Astrocyte (in vitro differentiated cells and primary cell): ENCODE data around the gene NLRP9. TPM values are rescaled to one million over a fixed set of nuclear protein-coding genes. Genes with fewer than 3 reads are reported as not detected.
A peak's percentile ranks its signal among the peaks of the same experiment; 100 is the strongest.

Source experiments
- DNase-seq: peaks from one replicate; pipeline ENCODE4 v3.0.0-alpha.2; 2010; ENCODE audit warnings: low read depth
- FAIRE-seq: peaks from 2 replicates; lab custom pipeline; 2011; peaks lifted over from hg19 to GRCh38; lab: Jason Lieb, UNC
- H2AFZ ChIP-seq: 2 replicates; pipeline ENCODE4 v1.6.0; 2012; ENCODE audit warnings: low read depth, low read length, inconsistent platforms
- H3K27ac ChIP-seq: 2 replicates; pipeline ENCODE4 v1.5.1; 2011; ENCODE audit warnings: low read depth, low read length, inconsistent platforms
- H3K27me3 ChIP-seq: 2 replicates; pipeline ENCODE4 v1.6.0; 2011; ENCODE audit warnings: low read length, inconsistent platforms; ENCODE audit not compliant: insufficient read depth
- H3K36me3 ChIP-seq: 2 replicates; pipeline ENCODE4 v1.5.1; 2011; ENCODE audit warnings: low read length, inconsistent platforms; ENCODE audit not compliant: insufficient read depth
- H3K4me1 ChIP-seq: 2 replicates; pipeline ENCODE4 v1.5.1; 2011; ENCODE audit warnings: low read length, inconsistent platforms; ENCODE audit not compliant: insufficient read depth
- H3K4me2 ChIP-seq: 2 replicates; pipeline ENCODE4 v1.6.0; 2012; ENCODE audit warnings: low read length, inconsistent platforms
- H3K4me3 ChIP-seq: 2 replicates; pipeline ENCODE4 v1.5.1; 2011; ENCODE audit warnings: low read depth, mild to moderate bottlenecking, low read length, inconsistent platforms; ENCODE audit not compliant: insufficient read depth
- H3K79me2 ChIP-seq: 2 replicates; pipeline ENCODE4 v1.6.0; 2012; ENCODE audit warnings: mild to moderate bottlenecking, low read length, inconsistent platforms; ENCODE audit not compliant: insufficient read depth
- H3K9ac ChIP-seq: 2 replicates; pipeline ENCODE4 v1.6.0; 2012; ENCODE audit warnings: mild to moderate bottlenecking, low read length, inconsistent platforms
- H3K9me3 ChIP-seq: 2 replicates; pipeline ENCODE4 v1.5.1; 2012; ENCODE audit warnings: low read depth, mild to moderate bottlenecking, low read length, inconsistent platforms; ENCODE audit not compliant: insufficient read depth
- H4K20me1 ChIP-seq: 2 replicates; pipeline ENCODE4 v1.6.0; 2012; ENCODE audit warnings: low read length, inconsistent platforms; ENCODE audit not compliant: insufficient read depth
- H3K27ac Mint-ChIP-seq: one replicate; pipeline ENCODE4 v1.8.0; 2021; ENCODE audit warnings: mild to moderate bottlenecking, mixed read lengths; ENCODE audit not compliant: unreplicated experiment
- H3K27me3 Mint-ChIP-seq: one replicate; pipeline ENCODE4 v1.8.0; 2021; ENCODE audit warnings: low read depth, mixed read lengths; ENCODE audit not compliant: unreplicated experiment
- H3K36me3 Mint-ChIP-seq: one replicate; pipeline ENCODE4 v1.8.0; 2021; ENCODE audit warnings: low read depth, mixed read lengths; ENCODE audit not compliant: unreplicated experiment
- H3K4me1 Mint-ChIP-seq: one replicate; pipeline ENCODE4 v1.8.0; 2021; ENCODE audit warnings: low read depth, mixed read lengths; ENCODE audit not compliant: unreplicated experiment
- H3K4me3 Mint-ChIP-seq: one replicate; pipeline ENCODE4 v1.8.0; 2021; ENCODE audit warnings: mild to moderate bottlenecking, moderate library complexity, mixed read lengths; ENCODE audit not compliant: unreplicated experiment
- H3K9me3 Mint-ChIP-seq: one replicate; pipeline ENCODE4 v1.8.0; 2021; ENCODE audit warnings: mild to moderate bottlenecking, mixed read lengths; ENCODE audit not compliant: unreplicated experiment
- EZH2 ChIP-seq: IDR thresholded peaks from 2 replicates; pipeline ENCODE4 v1.6.1; 2012; ENCODE audit warnings: mild to moderate bottlenecking, low read length, inconsistent platforms; ENCODE audit not compliant: insufficient read depth
- total RNA-seq: library from RNA; stranded (reverse); gene quantifications from 2 replicates; pipeline ENCODE4 v1.2.1, GENCODE V29; 2021
- TF ChIP-seq, protein P1 (sequence below): IDR thresholded peaks from 2 replicates; pipeline ENCODE4 v1.5.1; 2011; ENCODE audit warnings: low read depth, mild to moderate bottlenecking, inconsistent platforms, low read length, moderate library complexity; ENCODE audit not compliant: insufficient read depth

The NLRP9 gene
- total RNA-seq, 1 donor from 2014 or later: not detected

DNA sequence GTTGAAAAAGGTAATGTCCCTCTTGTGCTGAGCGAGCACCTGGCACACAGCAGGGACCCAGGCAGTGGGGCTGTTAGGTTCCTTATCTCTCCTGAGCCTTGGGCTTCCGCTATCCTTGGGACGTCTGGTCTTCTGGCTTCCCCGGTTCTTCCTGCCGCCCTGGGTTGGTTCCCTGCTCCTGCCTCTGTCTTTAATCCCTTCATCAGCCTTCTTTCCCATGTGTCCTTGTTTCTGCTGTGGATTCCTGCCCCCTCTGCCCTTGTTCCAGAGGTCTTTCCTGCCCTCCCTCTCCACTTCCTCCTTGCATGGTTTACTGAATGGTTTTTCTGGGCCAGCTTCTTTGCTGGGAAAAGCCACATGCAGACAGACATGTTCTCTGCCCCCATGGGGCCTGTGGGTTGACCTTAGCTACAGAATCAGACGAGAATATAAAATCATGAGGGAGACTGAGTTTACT lies 60.6 kb downstream of the NLRP9 start:
- Histone ChIP-seq H4K20me1 (peaks cover 86% of the 10 kb centered on the region), H3K4me2 (peak overlapping the region; percentile 14)
- FAIRE-seq: no peak

DNA sequence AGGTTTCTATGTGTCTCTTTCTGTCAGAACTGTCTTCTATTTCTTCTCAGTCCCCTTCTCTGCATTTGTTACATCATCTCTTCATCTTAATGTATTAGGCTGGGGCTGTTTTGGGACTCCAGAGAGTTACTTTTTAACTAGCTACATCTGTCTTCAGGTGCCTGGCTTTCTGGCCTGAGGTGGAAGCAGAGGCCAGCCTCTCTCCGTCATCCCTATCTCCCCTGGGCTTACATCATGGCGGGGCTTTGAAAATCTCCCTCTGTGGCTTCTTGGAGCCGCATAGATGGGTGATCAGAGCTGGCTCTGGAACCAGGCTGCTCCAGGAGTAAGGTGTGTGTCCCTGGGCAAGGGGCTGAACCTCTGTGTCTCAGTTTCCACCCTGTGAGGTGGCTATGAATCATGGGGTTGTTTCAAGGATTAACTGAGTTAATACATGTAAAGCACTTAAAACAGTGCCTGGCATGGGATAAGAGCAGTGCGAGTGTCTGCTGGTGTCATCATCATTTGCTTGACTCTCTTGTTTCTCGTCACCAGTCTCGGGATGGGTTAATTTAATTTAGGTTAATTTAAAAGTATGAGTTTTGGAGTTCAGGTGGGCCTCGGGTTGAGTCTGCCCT lies 61.2 kb downstream of the NLRP9 start:
- TF ChIP-seq, protein P1, sequence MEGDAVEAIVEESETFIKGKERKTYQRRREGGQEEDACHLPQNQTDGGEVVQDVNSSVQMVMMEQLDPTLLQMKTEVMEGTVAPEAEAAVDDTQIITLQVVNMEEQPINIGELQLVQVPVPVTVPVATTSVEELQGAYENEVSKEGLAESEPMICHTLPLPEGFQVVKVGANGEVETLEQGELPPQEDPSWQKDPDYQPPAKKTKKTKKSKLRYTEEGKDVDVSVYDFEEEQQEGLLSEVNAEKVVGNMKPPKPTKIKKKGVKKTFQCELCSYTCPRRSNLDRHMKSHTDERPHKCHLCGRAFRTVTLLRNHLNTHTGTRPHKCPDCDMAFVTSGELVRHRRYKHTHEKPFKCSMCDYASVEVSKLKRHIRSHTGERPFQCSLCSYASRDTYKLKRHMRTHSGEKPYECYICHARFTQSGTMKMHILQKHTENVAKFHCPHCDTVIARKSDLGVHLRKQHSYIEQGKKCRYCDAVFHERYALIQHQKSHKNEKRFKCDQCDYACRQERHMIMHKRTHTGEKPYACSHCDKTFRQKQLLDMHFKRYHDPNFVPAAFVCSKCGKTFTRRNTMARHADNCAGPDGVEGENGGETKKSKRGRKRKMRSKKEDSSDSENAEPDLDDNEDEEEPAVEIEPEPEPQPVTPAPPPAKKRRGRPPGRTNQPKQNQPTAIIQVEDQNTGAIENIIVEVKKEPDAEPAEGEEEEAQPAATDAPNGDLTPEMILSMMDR: no peak
- TF ChIP-seq EZH2: no peak
- peaks cover 92% of the 10 kb centered on the region for H3K79me2 ChIP-seq
- peaks cover 11% of the 10 kb centered on the region for H3K36me3 Mint-ChIP-seq
- peaks cover 1% of the 10 kb centered on the region for H3K36me3 ChIP-seq
- H2AFZ ChIP-seq: no peak overlapping the region
- no peak overlapping the region for H3K4me3 ChIP-seq
- peak overlapping the region; percentile 98 for H3K4me3 Mint-ChIP-seq
- peaks cover 42% of the 10 kb centered on the region for H3K4me1 Mint-ChIP-seq
- DNase-seq (no peak), FAIRE-seq (no peak)
- peak overlapping the region; percentile 92 for H3K4me2 ChIP-seq
- H3K27me3 Mint-ChIP-seq: no peaks in the 10 kb centered on the region
- peak overlapping the region; percentile 97 for H3K9ac ChIP-seq
- H3K4me1 ChIP-seq: peaks cover 36% of the 10 kb centered on the region
- peaks cover 87% of the 10 kb centered on the region for H4K20me1 ChIP-seq
- H3K9me3 Mint-ChIP-seq: no peaks in the 10 kb centered on the region
- peak overlapping the region; percentile 70 for H3K27ac Mint-ChIP-seq
- H3K27ac ChIP-seq: no peak overlapping the region
- no peaks in the 10 kb centered on the region for H3K9me3 ChIP-seq
- H3K27me3 ChIP-seq: no peaks in the 10 kb centered on the region

More for the DNA sequence above, 60.6 kb downstream of the NLRP9 start:
- no peaks in the 10 kb centered on the region for H3K27me3 Mint-ChIP-seq
- H2AFZ ChIP-seq: no peak overlapping the region
- peaks cover 32% of the 10 kb centered on the region for H3K4me1 ChIP-seq
- H3K27ac Mint-ChIP-seq: peak overlapping the region; percentile 70
- peaks cover 11% of the 10 kb centered on the region for H3K36me3 Mint-ChIP-seq
- no peak overlapping the region for H3K27ac ChIP-seq
- no peak for TF ChIP-seq EZH2
- TF ChIP-seq, protein P1: no peak
- peaks cover 40% of the 10 kb centered on the region for H3K4me1 Mint-ChIP-seq
- H3K79me2 ChIP-seq: peaks cover 93% of the 10 kb centered on the region
- H3K36me3 ChIP-seq: peaks cover 4% of the 10 kb centered on the region
- H3K9me3 ChIP-seq: no peaks in the 10 kb centered on the region
- no peak overlapping the region for H3K4me3 ChIP-seq
- H3K9ac ChIP-seq: no peak overlapping the region
- no peaks in the 10 kb centered on the region for H3K27me3 ChIP-seq
- H3K9me3 Mint-ChIP-seq: no peaks in the 10 kb centered on the region
- H3K4me3 Mint-ChIP-seq: peak overlapping the region; percentile 98
- no peak for DNase-seq

DNA sequence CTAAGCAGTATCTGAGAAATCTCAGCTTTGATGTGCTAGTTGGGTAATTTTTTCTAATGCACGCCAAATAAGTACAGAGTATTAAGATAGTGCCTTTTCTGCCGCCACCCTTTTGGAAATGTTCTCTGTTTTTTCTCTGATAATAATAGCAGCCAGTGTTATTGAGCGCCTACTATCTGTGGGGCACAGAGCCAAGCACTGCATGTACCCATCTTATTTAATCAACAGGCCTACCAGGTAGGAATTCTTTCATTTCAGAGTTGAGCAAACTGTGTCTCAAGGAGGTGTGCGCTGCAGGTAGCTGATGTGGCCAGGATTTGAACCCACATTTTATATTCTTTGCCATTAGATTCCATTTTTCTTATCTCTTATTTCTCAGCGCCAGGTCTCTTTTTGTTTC lies 61.8 kb downstream of the NLRP9 start:
- no peak overlapping the region for H2AFZ ChIP-seq
- H4K20me1 ChIP-seq: peaks cover 87% of the 10 kb centered on the region
- no peaks in the 10 kb centered on the region for H3K36me3 ChIP-seq
- H3K27me3 Mint-ChIP-seq: no peaks in the 10 kb centered on the region
- peak overlapping the region; percentile 92 for H3K4me2 ChIP-seq
- H3K79me2 ChIP-seq: peaks cover 90% of the 10 kb centered on the region
- peak overlapping the region; percentile 98 for H3K4me3 Mint-ChIP-seq
- H3K4me3 ChIP-seq: peak overlapping the region; percentile 93
- H3K27ac Mint-ChIP-seq: peak overlapping the region; percentile 51
- no peak for FAIRE-seq
- TF ChIP-seq, protein P1: no peak
- no peak for TF ChIP-seq EZH2
- peak overlapping the region; percentile 97 for H3K9ac ChIP-seq
- no peaks in the 10 kb centered on the region for H3K9me3 ChIP-seq
- H3K9me3 Mint-ChIP-seq: no peaks in the 10 kb centered on the region
- H3K4me1 Mint-ChIP-seq: peaks cover 38% of the 10 kb centered on the region
- DNase-seq: no peak
- peaks cover 8% of the 10 kb centered on the region for H3K36me3 Mint-ChIP-seq
- peaks cover 36% of the 10 kb centered on the region for H3K4me1 ChIP-seq
- no peak overlapping the region for H3K27ac ChIP-seq
- H3K27me3 ChIP-seq: no peaks in the 10 kb centered on the region
